Measurements from ENCODE around the gene CHD3.

The CHD3 gene

DNA sequence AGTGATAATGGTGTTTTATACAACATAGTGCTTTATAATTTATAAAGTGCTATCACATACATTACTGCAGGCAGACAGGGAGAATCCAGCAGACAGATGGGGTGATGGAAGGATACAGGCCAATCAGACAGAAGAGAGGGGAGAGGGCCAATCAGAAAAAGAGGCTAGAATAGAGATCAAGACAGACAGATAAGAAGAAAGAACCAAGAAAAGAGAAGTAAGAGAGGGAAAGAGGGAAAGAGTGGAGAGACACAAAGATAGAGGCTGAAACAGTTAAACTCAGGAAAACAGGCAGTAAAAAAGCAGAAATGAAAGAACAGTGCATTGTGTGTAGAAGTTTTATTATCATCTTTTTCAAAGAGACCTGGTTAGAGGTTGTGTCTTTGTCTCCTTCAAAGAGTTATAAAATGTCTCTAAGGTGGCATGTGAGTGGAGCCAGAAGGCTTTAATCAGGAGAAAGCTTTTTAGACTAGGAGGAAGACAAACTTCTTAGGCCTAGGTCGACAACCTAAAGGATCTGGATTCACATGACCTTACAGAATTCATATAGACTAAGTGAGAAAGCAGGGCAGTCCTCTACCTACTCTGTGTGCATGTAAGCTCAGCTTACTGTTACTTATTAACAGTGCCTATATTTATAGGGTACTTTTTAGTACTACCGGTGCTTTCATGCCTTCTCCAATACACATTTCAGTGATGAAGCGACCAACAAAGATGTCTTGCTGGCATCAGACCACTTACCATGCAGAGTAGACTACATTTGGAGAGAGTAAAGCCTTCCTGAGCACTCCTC lies 8.3 kb upstream of the CHD3 start:
- no peak for DNase-seq (ENCODE audit: low read depth, low spot score)
- Histone ChIP-seq H3K27me3 (ENCODE audit: insufficient read depth, insufficient read length) (no peaks in the 10 kb centered on the region), H3K36me3 (ENCODE audit: insufficient read depth, insufficient read length, low read length) (peaks cover 33% of the 10 kb centered on the region), H3K9me3 (ENCODE audit: insufficient read depth, low read length) (no peaks in the 10 kb centered on the region), H3K4me3 (ENCODE audit: insufficient read length, low read depth) (no peak overlapping the region), H3K4me1 (ENCODE audit: insufficient read depth, insufficient read length) (no peaks in the 10 kb centered on the region), H3K9ac (ENCODE audit: insufficient read length, low read depth) (no peak overlapping the region)
- TF ChIP-seq ZNF274 (IDR thresholded peaks at IDR 0.05; ENCODE audit: low read depth, low read length) (no peak), SUZ12 (IDR thresholded peaks at IDR 0.05; ENCODE audit: extremely low read depth, insufficient read depth, insufficient read length) (no peak), YY1 (IDR thresholded peaks at IDR 0.05; ENCODE audit: insufficient read depth, insufficient read length) (no peak)

DNA sequence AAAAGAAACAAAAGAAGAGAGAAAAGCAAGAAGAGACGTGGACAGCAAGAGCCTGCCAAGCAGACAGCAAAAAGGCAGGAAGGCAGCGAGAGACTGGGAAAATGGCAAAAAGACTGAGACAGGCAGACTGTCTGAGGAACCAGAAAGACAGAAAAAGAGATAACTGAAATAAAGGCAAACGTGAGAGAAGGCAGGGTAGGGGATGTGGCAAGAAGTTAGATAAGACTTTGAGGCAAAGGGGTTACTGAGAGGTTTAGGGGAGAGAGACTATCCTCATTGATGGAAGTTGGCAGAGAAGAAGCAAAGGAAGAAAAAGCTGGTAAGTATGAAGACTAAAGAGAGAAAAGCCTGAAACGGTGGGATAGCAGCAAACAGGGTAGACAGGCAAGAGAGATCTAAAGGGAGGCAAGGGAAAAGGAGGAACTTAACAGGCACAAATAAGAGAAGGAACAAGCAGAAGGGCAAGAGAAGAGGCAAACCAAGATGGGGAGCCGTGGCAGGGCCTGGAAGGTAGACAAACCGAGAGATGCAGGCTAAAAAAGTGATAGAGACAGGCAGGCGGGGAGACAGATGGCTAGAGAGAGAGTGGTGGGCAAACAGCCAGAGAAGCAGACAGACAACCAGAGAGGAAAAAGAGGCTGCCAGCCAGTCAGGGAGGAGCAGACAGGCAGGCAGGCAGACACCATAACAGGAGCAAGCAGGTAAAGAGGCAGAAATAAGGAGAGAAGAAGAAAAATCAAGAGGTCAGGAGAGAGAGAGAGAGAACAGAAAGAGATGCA lies 7.1 kb upstream of the CHD3 start:
- peaks cover 2% of the 10 kb centered on the region for H3K4me1 ChIP-seq (ENCODE audit: insufficient read depth, insufficient read length)
- peaks cover 33% of the 10 kb centered on the region for H3K36me3 ChIP-seq (ENCODE audit: insufficient read depth, insufficient read length, low read length)
- H3K9ac ChIP-seq (ENCODE audit: insufficient read length, low read depth) = no peak overlapping the region
- H3K4me3 ChIP-seq (ENCODE audit: insufficient read length, low read depth) = no peak overlapping the region
- TF ChIP-seq YY1 (IDR thresholded peaks at IDR 0.05; ENCODE audit: insufficient read depth, insufficient read length) = no peak
- TF ChIP-seq SUZ12 (IDR thresholded peaks at IDR 0.05; ENCODE audit: extremely low read depth, insufficient read depth, insufficient read length) = no peak
- TF ChIP-seq ZNF274 (IDR thresholded peaks at IDR 0.05; ENCODE audit: low read depth, low read length) = no peak
- H3K9me3 ChIP-seq (ENCODE audit: insufficient read depth, low read length) = no peaks in the 10 kb centered on the region
- DNase-seq (ENCODE audit: low read depth, low spot score) = no peak
- H3K27me3 ChIP-seq (ENCODE audit: insufficient read depth, insufficient read length) = no peaks in the 10 kb centered on the region

DNA sequence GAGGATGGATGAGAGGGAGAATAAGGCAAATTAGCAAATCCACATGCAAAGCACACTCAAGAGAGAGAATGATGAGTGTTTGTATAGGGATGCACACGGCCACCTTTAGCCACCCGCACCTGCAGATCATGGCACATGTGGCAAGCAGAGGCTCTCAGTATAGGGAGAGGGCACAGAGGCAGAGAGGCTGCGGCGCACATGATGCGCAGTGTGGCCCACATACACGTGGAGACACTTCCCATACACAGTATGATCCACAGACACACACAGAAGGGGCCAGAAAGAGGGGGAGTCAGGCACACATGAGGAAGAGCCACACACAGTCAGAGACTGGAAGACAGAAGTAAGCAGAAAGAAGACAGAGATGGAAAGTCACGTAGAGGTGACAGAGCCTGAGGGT lies 6.5 kb upstream of the CHD3 start:
- peaks cover 33% of the 10 kb centered on the region for H3K36me3 ChIP-seq (ENCODE audit: insufficient read depth, insufficient read length, low read length)
- H3K4me1 ChIP-seq (ENCODE audit: insufficient read depth, insufficient read length) = peaks cover 2% of the 10 kb centered on the region
- no peaks in the 10 kb centered on the region for H3K9me3 ChIP-seq (ENCODE audit: insufficient read depth, low read length)
- TF ChIP-seq ZNF274 (IDR thresholded peaks at IDR 0.05; ENCODE audit: low read depth, low read length) = no peak
- TF ChIP-seq SUZ12 (IDR thresholded peaks at IDR 0.05; ENCODE audit: extremely low read depth, insufficient read depth, insufficient read length) = no peak
- TF ChIP-seq YY1 (IDR thresholded peaks at IDR 0.05; ENCODE audit: insufficient read depth, insufficient read length) = no peak
- no peak overlapping the region for H3K9ac ChIP-seq (ENCODE audit: insufficient read length, low read depth)
- DNase-seq (ENCODE audit: low read depth, low spot score) = no peak
- H3K4me3 ChIP-seq (ENCODE audit: insufficient read length, low read depth) = no peak overlapping the region
- no peaks in the 10 kb centered on the region for H3K27me3 ChIP-seq (ENCODE audit: insufficient read depth, insufficient read length)

DNA sequence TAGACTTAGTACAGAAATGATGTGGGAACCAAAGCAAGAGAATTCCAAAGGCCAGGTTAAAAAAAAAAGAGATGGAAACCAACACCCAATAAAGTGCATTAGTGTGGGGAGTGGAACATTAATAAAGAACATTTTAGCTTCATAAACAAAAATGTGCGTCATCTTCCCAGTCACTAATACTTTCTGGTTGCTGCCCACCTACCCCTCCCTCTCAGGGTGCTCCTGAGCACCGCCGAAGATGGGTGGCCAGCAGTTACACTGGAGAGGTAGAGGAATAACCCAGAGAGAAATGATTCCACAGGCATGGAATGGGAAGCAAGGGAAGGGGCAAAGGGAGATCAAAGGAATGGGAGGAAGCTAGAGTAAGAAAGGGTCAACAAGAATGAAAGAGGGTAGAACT lies 6.0 kb upstream of the CHD3 start:
- peaks cover 2% of the 10 kb centered on the region for H3K4me1 ChIP-seq (ENCODE audit: insufficient read depth, insufficient read length)
- no peaks in the 10 kb centered on the region for H3K27me3 ChIP-seq (ENCODE audit: insufficient read depth, insufficient read length)
- peaks cover 33% of the 10 kb centered on the region for H3K36me3 ChIP-seq (ENCODE audit: insufficient read depth, insufficient read length, low read length)
- H3K4me3 ChIP-seq (ENCODE audit: insufficient read length, low read depth) = no peak overlapping the region
- no peaks in the 10 kb centered on the region for H3K9me3 ChIP-seq (ENCODE audit: insufficient read depth, low read length)
- TF ChIP-seq ZNF274 (IDR thresholded peaks at IDR 0.05; ENCODE audit: low read depth, low read length) (no peak), YY1 (IDR thresholded peaks at IDR 0.05; ENCODE audit: insufficient read depth, insufficient read length) (no peak), SUZ12 (IDR thresholded peaks at IDR 0.05; ENCODE audit: extremely low read depth, insufficient read depth, insufficient read length) (no peak)
- H3K9ac ChIP-seq (ENCODE audit: insufficient read length, low read depth) = no peak overlapping the region
- DNase-seq (ENCODE audit: low read depth, low spot score) = no peak

DNA sequence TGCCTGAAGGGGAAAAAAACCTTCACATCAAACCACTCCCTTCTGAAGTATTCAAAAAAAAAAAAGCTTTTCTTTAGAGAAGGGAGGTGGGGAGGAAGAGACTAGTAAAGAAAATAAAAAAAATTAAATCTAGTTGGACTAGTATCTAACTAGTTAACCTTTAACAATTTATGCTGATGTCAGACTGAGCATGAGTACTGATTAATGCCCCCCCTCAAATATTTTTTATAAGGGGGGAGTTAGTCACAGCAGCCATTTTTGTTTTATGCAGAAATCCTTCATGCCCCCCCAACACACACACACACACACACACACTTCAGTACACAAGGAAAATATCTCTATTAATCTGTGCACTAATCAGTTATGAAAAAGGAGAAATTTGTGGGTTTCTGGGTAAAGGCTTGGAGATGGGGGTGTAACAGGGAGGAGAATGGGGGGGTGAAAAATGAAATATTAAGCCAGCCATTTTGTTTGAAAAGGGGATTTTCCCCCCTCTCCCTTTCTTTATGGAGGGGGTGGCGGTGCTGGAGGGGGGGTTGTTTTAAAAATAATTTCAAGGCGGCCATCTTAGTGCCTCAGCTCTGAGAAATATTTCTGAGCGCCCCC lies 4.7 kb upstream of the CHD3 start:
- TF ChIP-seq YY1 (IDR thresholded peaks at IDR 0.05; ENCODE audit: insufficient read depth, insufficient read length) = no peak
- no peak for TF ChIP-seq ZNF274 (IDR thresholded peaks at IDR 0.05; ENCODE audit: low read depth, low read length)
- TF ChIP-seq SUZ12 (IDR thresholded peaks at IDR 0.05; ENCODE audit: extremely low read depth, insufficient read depth, insufficient read length) = no peak
- H3K9me3 ChIP-seq (ENCODE audit: insufficient read depth, low read length) = no peaks in the 10 kb centered on the region
- no peak overlapping the region for H3K4me3 ChIP-seq (ENCODE audit: insufficient read length, low read depth)
- no peak for DNase-seq (ENCODE audit: low read depth, low spot score)
- peaks cover 2% of the 10 kb centered on the region for H3K4me1 ChIP-seq (ENCODE audit: insufficient read depth, insufficient read length)
- peak overlapping the region; percentile 21 for H3K9ac ChIP-seq (ENCODE audit: insufficient read length, low read depth)
- H3K27me3 ChIP-seq (ENCODE audit: insufficient read depth, insufficient read length) = no peaks in the 10 kb centered on the region
- H3K36me3 ChIP-seq (ENCODE audit: insufficient read depth, insufficient read length, low read length) = peaks cover 33% of the 10 kb centered on the region

DNA sequence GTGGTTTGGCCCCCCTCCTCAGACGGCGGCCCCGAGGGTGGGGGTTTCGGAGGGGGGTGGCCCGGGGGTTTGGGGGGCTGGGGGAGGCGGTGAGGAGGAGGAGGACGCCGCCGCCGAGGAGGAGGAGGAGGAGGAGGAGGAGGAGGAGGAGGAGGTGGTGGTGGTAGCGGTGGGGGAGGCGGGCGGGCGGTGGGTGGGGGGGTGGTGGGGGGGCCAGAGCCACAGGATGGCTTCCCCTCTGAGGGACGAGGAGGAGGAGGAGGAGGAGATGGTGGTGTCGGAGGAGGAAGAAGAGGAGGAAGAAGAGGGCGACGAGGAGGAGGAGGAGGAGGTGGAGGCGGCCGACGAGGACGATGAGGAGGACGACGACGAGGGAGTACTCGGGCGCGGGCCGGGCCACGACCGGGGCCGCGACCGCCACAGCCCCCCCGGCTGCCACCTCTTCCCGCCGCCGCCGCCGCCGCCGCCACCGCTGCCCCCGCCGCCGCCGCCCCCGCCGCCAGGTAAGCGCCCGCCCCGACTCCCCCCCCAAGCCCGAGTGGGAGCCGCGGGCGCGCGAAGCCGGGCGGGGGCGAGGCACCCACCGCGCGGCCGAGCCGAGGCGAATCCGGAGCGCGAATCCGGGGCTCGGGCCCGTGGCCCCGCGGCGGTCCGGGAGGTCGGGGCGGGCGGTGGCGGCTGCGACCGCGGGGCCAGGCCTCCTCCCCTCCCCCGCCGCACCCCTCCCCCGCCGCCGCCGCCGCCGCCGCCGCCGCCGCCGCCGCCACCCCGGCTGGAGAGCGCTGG lies 3.8 kb upstream of the CHD3 start:
- Histone ChIP-seq H3K4me1 (ENCODE audit: insufficient read depth, insufficient read length) (peaks cover 5% of the 10 kb centered on the region), H3K27me3 (ENCODE audit: insufficient read depth, insufficient read length) (no peaks in the 10 kb centered on the region), H3K36me3 (ENCODE audit: insufficient read depth, insufficient read length, low read length) (peaks cover 24% of the 10 kb centered on the region), H3K4me3 (ENCODE audit: insufficient read length, low read depth) (peak overlapping the region; percentile 36), H3K9me3 (ENCODE audit: insufficient read depth, low read length) (no peaks in the 10 kb centered on the region), H3K9ac (ENCODE audit: insufficient read length, low read depth) (peak overlapping the region; percentile 77)
- TF ChIP-seq YY1 (IDR thresholded peaks at IDR 0.05; ENCODE audit: insufficient read depth, insufficient read length) (no peak), SUZ12 (IDR thresholded peaks at IDR 0.05; ENCODE audit: extremely low read depth, insufficient read depth, insufficient read length) (no peak), ZNF274 (IDR thresholded peaks at IDR 0.05; ENCODE audit: low read depth, low read length) (no peak)
- DNase-seq (ENCODE audit: low read depth, low spot score) = no peak

All from NT2/D1 (cell line).